ENCODE measurements around the gene KLF9.

KLF9 gene

GRCh38 chr9:70425192-70425591 is 10.7 kb upstream of the KLF9 start:
- no peak overlapping the region for H3K4me3 ChIP-seq (ENCODE audit: low read depth, low read length)
- TF ChIP-seq CTCF (IDR thresholded peaks at IDR 0.05; ENCODE audit: control insufficient read depth, extremely low read depth, insufficient read depth) = no peak
- DNase-seq (ENCODE audit: low read depth) = no peak

- DNase-seq (ENCODE audit: low read depth) = no peak
- no peak for TF ChIP-seq CTCF (IDR thresholded peaks at IDR 0.05; ENCODE audit: control insufficient read depth, extremely low read depth, insufficient read depth)
- H3K4me3 ChIP-seq (ENCODE audit: low read depth, low read length) = no peak overlapping the region
Measured at GRCh38 chr9:70422371-70423043, 8.1 kb upstream of the KLF9 start.

- TF ChIP-seq CTCF (IDR thresholded peaks at IDR 0.05; ENCODE audit: control insufficient read depth, extremely low read depth, insufficient read depth) = no peak
- no peak for DNase-seq (ENCODE audit: low read depth)
- peak overlapping the region; percentile 59 for H3K4me3 ChIP-seq (ENCODE audit: low read depth, low read length)
Measured at GRCh38 chr9:70421272-70422180, 7.1 kb upstream of the KLF9 start.

GRCh38 chr9:70420441-70421271 is 6.2 kb upstream of the KLF9 start:
- no peak for TF ChIP-seq CTCF (IDR thresholded peaks at IDR 0.05; ENCODE audit: control insufficient read depth, extremely low read depth, insufficient read depth)
- H3K4me3 ChIP-seq (ENCODE audit: low read depth, low read length) = peak overlapping the region; percentile 59
- no peak for DNase-seq (ENCODE audit: low read depth)

- peak; percentile 89 for DNase-seq (ENCODE audit: low read depth)
- TF ChIP-seq CTCF (IDR thresholded peaks at IDR 0.05; ENCODE audit: control insufficient read depth, extremely low read depth, insufficient read depth) = no peak
- H3K4me3 ChIP-seq (ENCODE audit: low read depth, low read length) = peak overlapping the region; percentile 59
Measured at GRCh38 chr9:70419556-70420440, 5.3 kb upstream of the KLF9 start.
